H9 (cell line): ENCODE data around the gene DCDC2. TPM values are rescaled to one million over a fixed set of nuclear protein-coding genes. Genes with fewer than 3 reads are reported as not detected.
"Not testable (repeated sequence)": the region's sequence is repeated elsewhere in the genome, so short reads cannot be mapped to it uniquely, and the experiment has no call there.

ENCODE experiments used
- DNase-seq: peaks from one replicate; pipeline ENCODE4 v3.0.0-alpha.2; 2017
- H2AFZ ChIP-seq: one replicate; pipeline ENCODE4 v1.6.1; 2013; ENCODE audit warnings: mild to moderate bottlenecking, low read length, control low read depth, moderate library complexity
- H2AK5ac ChIP-seq: 2 replicates; pipeline ENCODE4 v1.6.1; 2013; ENCODE audit warnings: low read length, control low read depth, mixed read lengths; ENCODE audit not compliant: insufficient read length
- H2BK120ac ChIP-seq: one replicate; pipeline ENCODE4 v1.6.1; 2013; ENCODE audit warnings: low read depth, mild to moderate bottlenecking, low read length, control low read depth, inconsistent platforms; ENCODE audit not compliant: poor library complexity, severe bottlenecking
- H2BK12ac ChIP-seq: 2 replicates; pipeline ENCODE4 v1.6.1; 2013; ENCODE audit warnings: low read length, control low read depth, mixed read lengths, low read depth; ENCODE audit not compliant: insufficient read length
- H2BK15ac ChIP-seq: 2 replicates; pipeline ENCODE4 v1.6.1; 2013; ENCODE audit warnings: low read depth, low read length, control low read depth
- H2BK20ac ChIP-seq: one replicate; pipeline ENCODE4 v1.6.1; 2013; ENCODE audit warnings: low read depth, mild to moderate bottlenecking, low read length, control low read depth, inconsistent platforms; ENCODE audit not compliant: poor library complexity, severe bottlenecking
- H2BK5ac ChIP-seq: 2 replicates; pipeline ENCODE4 v1.6.1; 2013; ENCODE audit warnings: low read length, control low read depth, mixed read lengths; ENCODE audit not compliant: insufficient read length
- H3K14ac ChIP-seq: 2 replicates; pipeline ENCODE4 v1.6.1; 2013; ENCODE audit warnings: low read length, control low read depth; ENCODE audit not compliant: insufficient read depth
- H3K18ac ChIP-seq: 2 replicates; pipeline ENCODE4 v1.6.1; 2013; ENCODE audit warnings: low read depth, mild to moderate bottlenecking, mixed read lengths, low read length, control low read depth; ENCODE audit not compliant: insufficient read length
- H3K23ac ChIP-seq: 2 replicates; pipeline ENCODE4 v1.6.1; 2013; ENCODE audit warnings: low read length, control low read depth, mixed read lengths, low read depth; ENCODE audit not compliant: insufficient read length
- H3K23me2 ChIP-seq: 2 replicates; pipeline ENCODE4 v1.6.1; 2013; ENCODE audit warnings: low read depth, mild to moderate bottlenecking, mixed read lengths, low read length, control low read depth; ENCODE audit not compliant: insufficient read length, poor library complexity, severe bottlenecking
- H3K27ac ChIP-seq: 2 replicates; pipeline ENCODE4 v1.5.1; 2013; ENCODE audit warnings: low read length, control low read depth, mixed read lengths, low read depth; ENCODE audit not compliant: insufficient read length
- H3K27me3 ChIP-seq: 2 replicates; pipeline ENCODE4 v1.6.1; 2013; ENCODE audit warnings: low read length, control low read depth, inconsistent platforms; ENCODE audit not compliant: insufficient read depth
- H3K4ac ChIP-seq: 2 replicates; pipeline ENCODE4 v1.6.1; 2013; ENCODE audit warnings: low read depth, mild to moderate bottlenecking, control low read depth, inconsistent platforms, low read length, moderate library complexity
- H3K4me1 ChIP-seq: 2 replicates; pipeline ENCODE4 v1.6.1; 2013; ENCODE audit warnings: low read length, control low read depth, inconsistent platforms; ENCODE audit not compliant: insufficient read depth
- H3K4me2 ChIP-seq: 2 replicates; pipeline ENCODE4 v1.6.1; 2013; ENCODE audit warnings: low read length, control low read depth, mixed read lengths; ENCODE audit not compliant: insufficient read length, insufficient read depth
- H3K56ac ChIP-seq: 2 replicates; pipeline ENCODE4 v1.6.1; 2013; ENCODE audit warnings: low read depth, mild to moderate bottlenecking, mixed read lengths, low read length, control low read depth; ENCODE audit not compliant: insufficient read length
- H3K79me1 ChIP-seq: 2 replicates; pipeline ENCODE4 v1.6.1; 2013; ENCODE audit warnings: low read depth, mild to moderate bottlenecking, moderate library complexity, low read length, control low read depth, inconsistent platforms; ENCODE audit not compliant: insufficient read depth, poor library complexity, severe bottlenecking
- H3K79me2 ChIP-seq: 2 replicates; pipeline ENCODE4 v1.6.1; 2013; ENCODE audit warnings: low read length, control low read depth, inconsistent platforms; ENCODE audit not compliant: insufficient read depth
- H3K9ac ChIP-seq: 2 replicates; pipeline ENCODE4 v1.6.1; 2013; ENCODE audit warnings: low read length, control low read depth, mixed read lengths; ENCODE audit not compliant: insufficient read length; ENCODE audit errors: extremely low read depth
- H3K9me3 ChIP-seq: one replicate; pipeline ENCODE4 v1.6.1; 2013; ENCODE audit warnings: low read depth, low read length, inconsistent platforms; ENCODE audit not compliant: control insufficient read depth
- H3T11ph ChIP-seq: one replicate; pipeline ENCODE4 v1.6.1; 2013; ENCODE audit warnings: mild to moderate bottlenecking, low read length, control low read depth, inconsistent platforms
- H4K20me1 ChIP-seq: one replicate; pipeline ENCODE4 v1.6.1; 2013; ENCODE audit not compliant: control insufficient read depth, insufficient read length, insufficient read depth
- H4K5ac ChIP-seq: 2 replicates; pipeline ENCODE4 v1.6.1; 2013; ENCODE audit warnings: low read depth, mild to moderate bottlenecking, mixed read lengths, low read length, control low read depth; ENCODE audit not compliant: insufficient read length
- H4K8ac ChIP-seq: replicated peaks from 2 replicates; pipeline ENCODE4 v1.6.1; 2013; ENCODE audit warnings: low read length, control low read depth, mixed read lengths, low read depth; ENCODE audit not compliant: insufficient read length
- H4K91ac ChIP-seq: 2 replicates; pipeline ENCODE4 v1.6.1; 2013; ENCODE audit warnings: low read depth, mild to moderate bottlenecking, moderate library complexity, mixed read lengths, low read length, control low read depth; ENCODE audit not compliant: insufficient read length
- H3K27ac Mint-ChIP-seq, 3 experiments: 2 replicates in 2 of 3; 3 replicates in 1 of 3; pipeline ENCODE4 v1.8.0; 2020 to 2021; ENCODE audit warnings: mixed read lengths in 3 of 3, mild to moderate bottlenecking in 1 of 3, moderate library complexity in 1 of 3
- H3K27me3 Mint-ChIP-seq: 2 replicates; pipeline ENCODE4 v1.8.0; 2021; ENCODE audit warnings: low read depth, mild to moderate bottlenecking, moderate library complexity, mixed read lengths
- H3K36me3 Mint-ChIP-seq, 3 experiments: 2 replicates in 2 of 3; 3 replicates in 1 of 3; pipeline ENCODE4 v1.8.0; 2020 to 2021; ENCODE audit warnings: low read depth in 3 of 3, mixed read lengths in 3 of 3; ENCODE audit not compliant: insufficient read depth in 1 of 3
- H3K4me1 Mint-ChIP-seq, 2 experiments: 2 replicates each; pipeline ENCODE4 v1.8.0; 2020; ENCODE audit warnings: mixed read lengths in 2 of 2
- H3K4me3 Mint-ChIP-seq, 2 experiments: 2 replicates in 1 of 2; 3 replicates in 1 of 2; pipeline ENCODE4 v1.8.0; 2020 to 2021; ENCODE audit warnings: mild to moderate bottlenecking in 2 of 2, mixed read lengths in 2 of 2, moderate library complexity in 1 of 2
- H3K9me3 Mint-ChIP-seq, 2 experiments: 2 replicates in 1 of 2; 3 replicates in 1 of 2; pipeline ENCODE4 v1.8.0; 2020; ENCODE audit warnings: mild to moderate bottlenecking in 2 of 2, mixed read lengths in 2 of 2, moderate library complexity in 1 of 2
- WGBS: extraction: QIAGEN DNeasy Blood & Tissue Kit; methylation state at CpG from one replicate; pipeline ENCODE4 v1.1.7; 2013; ENCODE audit warnings: missing lambda C conversion rate, low lambda C conversion rate, mixed read lengths; ENCODE audit not compliant: insufficient read length; ENCODE audit errors: extremely low coverage; 5-methylcytosine and 5-hydroxymethylcytosine counted together
- total RNA-seq: library from RNA; stranded (reverse); gene quantifications from 2 replicates; pipeline ENCODE4 v1.2.1, GENCODE V29; 2021
- TF ChIP-seq, protein P1 (sequence below): fragments of 200-600 bp; sonication (generic); conservative IDR thresholded peaks from 3 replicates; pipeline ENCODE4 v1.8.0; 2021; ENCODE audit warnings: antibody characterized with exemption, mild to moderate bottlenecking

The DCDC2 gene
- total RNA-seq, 1 experiment from 2014 or later = 0.59 TPM

GRCh38 chr6:24313251-24314141, 44.4 kb downstream of the DCDC2 start:
- peak overlapping the region; percentile 10 for H3K4me2 ChIP-seq
- no peak overlapping the region for H4K91ac ChIP-seq
- no peak overlapping the region for H2BK5ac ChIP-seq
- H3K23me2 ChIP-seq = no peaks in the 10 kb centered on the region
- peaks cover 12 to 15% of the 10 kb centered on the region in 2 experiments for H3K4me1 Mint-ChIP-seq
- TF ChIP-seq, protein P1, sequence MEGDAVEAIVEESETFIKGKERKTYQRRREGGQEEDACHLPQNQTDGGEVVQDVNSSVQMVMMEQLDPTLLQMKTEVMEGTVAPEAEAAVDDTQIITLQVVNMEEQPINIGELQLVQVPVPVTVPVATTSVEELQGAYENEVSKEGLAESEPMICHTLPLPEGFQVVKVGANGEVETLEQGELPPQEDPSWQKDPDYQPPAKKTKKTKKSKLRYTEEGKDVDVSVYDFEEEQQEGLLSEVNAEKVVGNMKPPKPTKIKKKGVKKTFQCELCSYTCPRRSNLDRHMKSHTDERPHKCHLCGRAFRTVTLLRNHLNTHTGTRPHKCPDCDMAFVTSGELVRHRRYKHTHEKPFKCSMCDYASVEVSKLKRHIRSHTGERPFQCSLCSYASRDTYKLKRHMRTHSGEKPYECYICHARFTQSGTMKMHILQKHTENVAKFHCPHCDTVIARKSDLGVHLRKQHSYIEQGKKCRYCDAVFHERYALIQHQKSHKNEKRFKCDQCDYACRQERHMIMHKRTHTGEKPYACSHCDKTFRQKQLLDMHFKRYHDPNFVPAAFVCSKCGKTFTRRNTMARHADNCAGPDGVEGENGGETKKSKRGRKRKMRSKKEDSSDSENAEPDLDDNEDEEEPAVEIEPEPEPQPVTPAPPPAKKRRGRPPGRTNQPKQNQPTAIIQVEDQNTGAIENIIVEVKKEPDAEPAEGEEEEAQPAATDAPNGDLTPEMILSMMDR = no peak
- no peaks in the 10 kb centered on the region for H4K20me1 ChIP-seq
- H4K5ac ChIP-seq = no peak overlapping the region
- no peak overlapping the region for H4K8ac ChIP-seq
- H3K56ac ChIP-seq = no peak overlapping the region
- no peak overlapping the region for H3K9ac ChIP-seq
- no peaks in the 10 kb centered on the region for H3K27me3 ChIP-seq
- H3K9me3 Mint-ChIP-seq = peaks cover 18% of the 10 kb centered on the region in 2 experiments
- no CpG with 5 or more reads among the region's 6 CpGs for WGBS
- no peak overlapping the region for H3K14ac ChIP-seq
- H3K79me1 ChIP-seq = no peaks in the 10 kb centered on the region
- H2BK20ac ChIP-seq = no peak overlapping the region
- H3K27me3 Mint-ChIP-seq = peaks cover 6% of the 10 kb centered on the region
- H3K4me1 ChIP-seq = no peaks in the 10 kb centered on the region
- no peak overlapping the region for H3T11ph ChIP-seq
- peak overlapping the region in 1 of 2 experiments; percentile 23; a peak in 2 of 5 replicates for H3K4me3 Mint-ChIP-seq
- H2BK120ac ChIP-seq = no peak overlapping the region
- peaks cover 14% of the 10 kb centered on the region for H3K9me3 ChIP-seq
- no peak overlapping the region for H3K23ac ChIP-seq
- no peaks in the 10 kb centered on the region for H3K79me2 ChIP-seq
- no peak overlapping the region for H3K18ac ChIP-seq
- H3K36me3 Mint-ChIP-seq = peaks cover 6 to 26% (median 20%) of the 10 kb centered on the region in 3 experiments
- H2BK15ac ChIP-seq = no peak overlapping the region
- H2AK5ac ChIP-seq = no peak overlapping the region
- H2BK12ac ChIP-seq = peak overlapping the region; percentile 71
- peak overlapping the region; percentile 45 for H3K27ac ChIP-seq
- peak overlapping the region; percentile 88 to 94 (median 92) for H3K27ac Mint-ChIP-seq
- DNase-seq = peak; percentile 64
- H2AFZ ChIP-seq = no peak overlapping the region
- H3K4ac ChIP-seq = no peak overlapping the region

GRCh38 chr6:24311775-24312174, 46.1 kb downstream of the DCDC2 start:
- H3K27me3 ChIP-seq, H3K79me2 ChIP-seq, H3K27ac ChIP-seq, H3K79me1 ChIP-seq, H3K23ac ChIP-seq, H2BK15ac ChIP-seq, H2BK12ac ChIP-seq, H3K4ac ChIP-seq, H3K56ac ChIP-seq, H3K27me3 Mint-ChIP-seq, H4K5ac ChIP-seq, H2BK120ac ChIP-seq, H3T11ph ChIP-seq, DNase-seq, H3K14ac ChIP-seq, H3K4me3 Mint-ChIP-seq, H4K91ac ChIP-seq, H4K20me1 ChIP-seq, H2BK20ac ChIP-seq, H4K8ac ChIP-seq, H3K4me1 ChIP-seq, H3K18ac ChIP-seq, H3K4me2 ChIP-seq, H2AFZ ChIP-seq, H3K23me2 ChIP-seq, H2BK5ac ChIP-seq, H3K9ac ChIP-seq: not testable (repeated sequence)
- Histone ChIP-seq H2AK5ac (peak overlapping the region; percentile 78), H3K9me3 (peaks cover 14% of the 10 kb centered on the region)
- H3K27ac Mint-ChIP-seq = peak overlapping the region in 2 of 3 experiments; percentile 41 to 92; a peak in 5 of 7 replicates
- peaks cover 6 to 26% (median 20%) of the 10 kb centered on the region in 3 experiments for H3K36me3 Mint-ChIP-seq
- WGBS = no CpG with 5 or more reads among the region's 4 CpGs
- H3K4me1 Mint-ChIP-seq = peaks cover 19 to 21% of the 10 kb centered on the region in 2 experiments
- H3K9me3 Mint-ChIP-seq = peaks cover 18% of the 10 kb centered on the region in 2 experiments
